GM19328 (cell line): ENCODE results near the gene HDGFL2.
"Not testable (repeated sequence)": the region's sequence is repeated elsewhere in the genome, so short reads cannot be mapped to it uniquely, and the experiment has no call there.

Experiments used
- ATAC-seq: cut with Tn5 transposase; IDR thresholded peaks from one replicate; pipeline ENCODE4 v1.9.1; 2021; ENCODE audit warnings: mild to moderate bottlenecking, moderate library complexity; ENCODE audit not compliant: unreplicated experiment

Gene HDGFL2

GRCh38 chr19:4529924-4530522 is 57.9 kb downstream of the HDGFL2 start:
- no peak for ATAC-seq

- no peak for ATAC-seq
Observed at GRCh38 chr19:4531562-4532165, 59.6 kb downstream of the HDGFL2 start.

GRCh38 chr19:4533334-4533733 is 61.2 kb downstream of the HDGFL2 start:
- ATAC-seq: no peak

- ATAC-seq: no peak
Observed at GRCh38 chr19:4533835-4534424, 61.8 kb downstream of the HDGFL2 start.

GRCh38 chr19:4534836-4535658 is 63.0 kb downstream of the HDGFL2 start, which contains the start of gene PLIN5:
Gene PLIN5, minus strand, starts transcription at chr19:4535224. Its CDS starts 1,150 bp downstream, at chr19:4534074.
- no peak for ATAC-seq

GRCh38 chr19:4536798-4537197 is 64.7 kb downstream of the HDGFL2 start:
- ATAC-seq: no peak

- no peak for ATAC-seq
Observed at GRCh38 chr19:4537953-4538600, 66.0 kb downstream of the HDGFL2 start.

GRCh38 chr19:4538601-4538954 is 66.5 kb downstream of the HDGFL2 start:
- no peak for ATAC-seq

- no peak for ATAC-seq
Observed at GRCh38 chr19:4539169-4539692, 67.1 kb downstream of the HDGFL2 start.

GRCh38 chr19:4539693-4540581 is 67.8 kb downstream of the HDGFL2 start, which contains the start of gene LRG1:
Gene LRG1, minus strand, starts transcription at chr19:4540036. Its CDS starts 23 bp downstream, at chr19:4540013.
- ATAC-seq: no peak

- no peak for ATAC-seq
Observed at GRCh38 chr19:4541114-4541805, 69.2 kb downstream of the HDGFL2 start.

GRCh38 chr19:4541806-4542145 is 69.7 kb downstream of the HDGFL2 start:
- not testable (repeated sequence) for ATAC-seq

GRCh38 chr19:4542896-4543841 is 71.1 kb downstream of the HDGFL2 start:
- ATAC-seq: no peak

- no peak for ATAC-seq
Observed at GRCh38 chr19:4543842-4544647, 71.9 kb downstream of the HDGFL2 start.

- no peak for ATAC-seq
Observed at GRCh38 chr19:4547303-4548237, 75.5 kb downstream of the HDGFL2 start.

- ATAC-seq: no peak
Observed at GRCh38 chr19:4548238-4548584, 76.1 kb downstream of the HDGFL2 start.
